Measurements from ENCODE around the gene AVEN.
A peak's percentile ranks its signal among the peaks of the same experiment; 100 is the strongest.

Gene AVEN

GRCh38 chr15:34038871-34039789, at the start of gene AVEN:
Gene AVEN (minus strand): TSS chr15:34039204. CDS start chr15:34039046, 158 bp downstream.
- Mint-ChIP-seq H3K27ac (peak within 1 kb of the TSS; percentile 90), H3K4me3 (peak within 1 kb of the TSS; percentile 95), H3K9me3 (no peaks in the 10 kb centered on the region), H3K27me3 (no peaks in the 10 kb centered on the region), H3K4me1 (peaks cover 18% of the 10 kb centered on the region), H3K36me3 (no peaks in the 10 kb centered on the region)
- ATAC-seq (ENCODE audit: low read depth) (peak; percentile 64), DNase-seq (ENCODE audit: low spot score in 2 of 2) (peak in 1 of 2 donors; percentile 26)

- Mint-ChIP-seq H3K4me3 (no peak overlapping the region), H3K4me1 (peaks cover 4% of the 10 kb centered on the region), H3K9me3 (no peaks in the 10 kb centered on the region), H3K27me3 (no peaks in the 10 kb centered on the region), H3K36me3 (peaks cover 23% of the 10 kb centered on the region), H3K27ac (no peak overlapping the region)
- ATAC-seq (ENCODE audit: low read depth) (no peak), DNase-seq (ENCODE audit: low spot score in 2 of 2) (no peak)
Observed at GRCh38 chr15:34085746-34086145, 46.7 kb upstream of the AVEN start.

GRCh38 chr15:34084086-34084485, 45.1 kb upstream of the AVEN start:
- H3K27ac Mint-ChIP-seq: no peak overlapping the region
- H3K9me3 Mint-ChIP-seq: no peaks in the 10 kb centered on the region
- no peaks in the 10 kb centered on the region for H3K4me1 Mint-ChIP-seq
- DNase-seq (ENCODE audit: low spot score in 2 of 2) (no peak), ATAC-seq (ENCODE audit: low read depth) (no peak)
- no peak overlapping the region for H3K4me3 Mint-ChIP-seq
- no peaks in the 10 kb centered on the region for H3K27me3 Mint-ChIP-seq
- peaks cover 18% of the 10 kb centered on the region for H3K36me3 Mint-ChIP-seq

GRCh38 chr15:34079904-34080303, 40.9 kb upstream of the AVEN start:
- H3K4me3 Mint-ChIP-seq: no peak overlapping the region
- ATAC-seq (ENCODE audit: low read depth) (no peak), DNase-seq (ENCODE audit: low spot score in 2 of 2) (no peak)
- H3K27me3 Mint-ChIP-seq: no peaks in the 10 kb centered on the region
- H3K36me3 Mint-ChIP-seq: peaks cover 19% of the 10 kb centered on the region
- no peaks in the 10 kb centered on the region for H3K4me1 Mint-ChIP-seq
- H3K9me3 Mint-ChIP-seq: no peaks in the 10 kb centered on the region
- no peak overlapping the region for H3K27ac Mint-ChIP-seq

- Mint-ChIP-seq H3K27ac (no peak overlapping the region), H3K4me3 (no peak overlapping the region), H3K27me3 (no peaks in the 10 kb centered on the region), H3K4me1 (no peaks in the 10 kb centered on the region), H3K9me3 (peaks cover 3% of the 10 kb centered on the region), H3K36me3 (peaks cover 19% of the 10 kb centered on the region)
- DNase-seq (ENCODE audit: low spot score in 2 of 2) (no peak), ATAC-seq (ENCODE audit: low read depth) (no peak)
Observed at GRCh38 chr15:34078900-34079299, 39.9 kb upstream of the AVEN start.

- no peak overlapping the region for H3K4me3 Mint-ChIP-seq
- ATAC-seq (ENCODE audit: low read depth) (no peak), DNase-seq (ENCODE audit: low spot score in 2 of 2) (no peak)
- peaks cover 15% of the 10 kb centered on the region for H3K36me3 Mint-ChIP-seq
- peaks cover 3% of the 10 kb centered on the region for H3K9me3 Mint-ChIP-seq
- H3K27me3 Mint-ChIP-seq: no peaks in the 10 kb centered on the region
- no peaks in the 10 kb centered on the region for H3K4me1 Mint-ChIP-seq
- no peak overlapping the region for H3K27ac Mint-ChIP-seq
Observed at GRCh38 chr15:34076785-34077184, 37.8 kb upstream of the AVEN start.

GRCh38 chr15:34070003-34070402, 31.0 kb upstream of the AVEN start:
- H3K36me3 Mint-ChIP-seq: peaks cover 5% of the 10 kb centered on the region
- H3K4me3 Mint-ChIP-seq: no peak overlapping the region
- ATAC-seq (ENCODE audit: low read depth) (no peak), DNase-seq (ENCODE audit: low spot score in 2 of 2) (no peak)
- H3K4me1 Mint-ChIP-seq: no peaks in the 10 kb centered on the region
- H3K9me3 Mint-ChIP-seq: peaks cover 3% of the 10 kb centered on the region
- H3K27ac Mint-ChIP-seq: no peak overlapping the region
- H3K27me3 Mint-ChIP-seq: no peaks in the 10 kb centered on the region

- Mint-ChIP-seq H3K4me1 (peaks cover 3% of the 10 kb centered on the region), H3K27me3 (no peaks in the 10 kb centered on the region), H3K9me3 (no peaks in the 10 kb centered on the region), H3K27ac (no peak overlapping the region), H3K36me3 (no peaks in the 10 kb centered on the region), H3K4me3 (no peak overlapping the region)
- DNase-seq (ENCODE audit: low spot score in 2 of 2) (no peak), ATAC-seq (ENCODE audit: low read depth) (no peak)
Observed at GRCh38 chr15:34065941-34066340, 26.9 kb upstream of the AVEN start.

- Mint-ChIP-seq H3K27ac (no peak overlapping the region), H3K4me1 (peaks cover 3% of the 10 kb centered on the region)
- ATAC-seq (ENCODE audit: low read depth): no peak
Observed at GRCh38 chr15:34065261-34065660, 26.3 kb upstream of the AVEN start.

GRCh38 chr15:34064438-34064837, 25.4 kb upstream of the AVEN start:
- peak overlapping the region; percentile 67 for H3K27ac Mint-ChIP-seq
- H3K4me1 Mint-ChIP-seq: peaks cover 3% of the 10 kb centered on the region
- no peak for DNase-seq (ENCODE audit: low spot score in 2 of 2)
- no peaks in the 10 kb centered on the region for H3K9me3 Mint-ChIP-seq
- no peaks in the 10 kb centered on the region for H3K36me3 Mint-ChIP-seq
- ATAC-seq (ENCODE audit: low read depth): no peak
- H3K27me3 Mint-ChIP-seq: no peaks in the 10 kb centered on the region
- no peak overlapping the region for H3K4me3 Mint-ChIP-seq

More at GRCh38 chr15:34065261-34065660, 26.3 kb upstream of the AVEN start:
- H3K9me3 Mint-ChIP-seq: no peaks in the 10 kb centered on the region
- H3K36me3 Mint-ChIP-seq: no peaks in the 10 kb centered on the region
- H3K4me3 Mint-ChIP-seq: no peak overlapping the region
- no peaks in the 10 kb centered on the region for H3K27me3 Mint-ChIP-seq
- DNase-seq (ENCODE audit: low spot score in 2 of 2): no peak

GRCh38 chr15:34059946-34060345, 20.9 kb upstream of the AVEN start:
- ATAC-seq (ENCODE audit: low read depth) (no peak), DNase-seq (ENCODE audit: low spot score in 2 of 2) (no peak)
- Mint-ChIP-seq H3K4me1 (peaks cover 3% of the 10 kb centered on the region), H3K36me3 (no peaks in the 10 kb centered on the region), H3K4me3 (no peak overlapping the region), H3K27ac (no peak overlapping the region), H3K27me3 (no peaks in the 10 kb centered on the region), H3K9me3 (no peaks in the 10 kb centered on the region)

GRCh38 chr15:34059476-34059875, 20.5 kb upstream of the AVEN start:
- ATAC-seq (ENCODE audit: low read depth): no peak
- Mint-ChIP-seq H3K27me3 (no peaks in the 10 kb centered on the region), H3K9me3 (no peaks in the 10 kb centered on the region)

GRCh38 chr15:34056911-34057310, 17.9 kb upstream of the AVEN start:
- peaks cover 2% of the 10 kb centered on the region for H3K4me1 Mint-ChIP-seq
- no peak for ATAC-seq (ENCODE audit: low read depth)
- no peak overlapping the region for H3K4me3 Mint-ChIP-seq
- no peak overlapping the region for H3K27ac Mint-ChIP-seq
- no peaks in the 10 kb centered on the region for H3K27me3 Mint-ChIP-seq
- no peak for DNase-seq (ENCODE audit: low spot score in 2 of 2)
- H3K36me3 Mint-ChIP-seq: peaks cover 2% of the 10 kb centered on the region
- peaks cover 4% of the 10 kb centered on the region for H3K9me3 Mint-ChIP-seq

More at GRCh38 chr15:34059476-34059875, 20.5 kb upstream of the AVEN start:
- Mint-ChIP-seq H3K27ac (no peak overlapping the region), H3K36me3 (no peaks in the 10 kb centered on the region), H3K4me1 (peaks cover 3% of the 10 kb centered on the region), H3K4me3 (no peak overlapping the region)
- DNase-seq (ENCODE audit: low spot score in 2 of 2): no peak

- H3K36me3 Mint-ChIP-seq: peaks cover 9% of the 10 kb centered on the region
- no peak overlapping the region for H3K27ac Mint-ChIP-seq
- no peaks in the 10 kb centered on the region for H3K4me1 Mint-ChIP-seq
- H3K9me3 Mint-ChIP-seq: peaks cover 12% of the 10 kb centered on the region
- ATAC-seq (ENCODE audit: low read depth): no peak
- H3K27me3 Mint-ChIP-seq: no peaks in the 10 kb centered on the region
- no peak for DNase-seq (ENCODE audit: low spot score in 2 of 2)
- no peak overlapping the region for H3K4me3 Mint-ChIP-seq
Observed at GRCh38 chr15:34055868-34056595, 17.0 kb upstream of the AVEN start.

Data from memory B cell (primary cell).